ENCODE data around the gene NUDT22. TPM values are rescaled to one million over a fixed set of nuclear protein-coding genes. Genes with fewer than 3 reads are reported as not detected.

The NUDT22 gene
- total and polyA plus RNA-seq, 2 experiments from 2014 or later, result 33.9 to 67.0 TPM

DNA sequence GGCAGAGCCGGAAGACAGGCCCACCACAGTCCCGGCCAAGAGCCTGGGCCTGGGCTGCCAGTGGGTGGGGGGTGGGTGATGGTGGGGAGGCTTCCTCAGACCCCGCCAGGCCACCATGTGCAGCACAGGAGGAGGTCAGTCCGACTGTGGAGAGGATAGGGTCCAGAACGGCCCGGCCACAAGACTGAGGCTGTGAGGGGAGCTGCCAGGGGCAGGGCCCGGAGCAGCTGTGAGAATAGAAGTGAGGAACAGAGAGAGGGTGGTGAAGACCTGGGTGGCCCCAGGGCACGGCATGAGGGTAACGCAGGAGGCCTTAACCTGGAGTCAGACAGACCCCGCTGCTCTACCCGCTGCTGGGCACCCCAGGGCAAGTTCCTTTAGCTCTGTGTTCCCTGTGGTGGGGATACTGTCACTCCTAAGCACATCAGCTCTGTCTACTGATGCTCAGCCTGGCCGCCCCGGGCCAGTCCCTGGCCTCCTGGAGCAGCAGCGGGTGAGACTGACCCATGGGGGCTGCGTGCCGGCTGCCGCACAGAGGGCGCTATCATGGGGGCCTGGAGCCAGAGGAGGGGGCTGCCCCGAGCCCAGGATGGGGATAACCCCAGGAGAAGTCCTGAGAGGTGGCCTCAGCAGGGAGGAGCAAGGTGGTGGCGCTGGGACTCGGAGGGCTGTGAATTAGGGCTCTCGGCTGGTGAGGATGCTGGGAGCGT is 17.8 kb upstream of the NUDT22 start:
- peaks cover 18% of the 10 kb centered on the region for H3K27me3 Mint-ChIP-seq (ENCODE audit: insufficient read depth, low read depth, poor library complexity)
- Histone ChIP-seq H3K4me3 (no peak overlapping the region), H2AFZ (no peak overlapping the region), H3K4me2 (no peak overlapping the region), H3F3A (replicated peaks; ENCODE audit: low read depth) (peaks cover 23% of the 10 kb centered on the region), H3K36me3 (ENCODE audit: insufficient read depth) (peaks cover 14% of the 10 kb centered on the region), H4K20me1 (replicated peaks; ENCODE audit: insufficient read depth) (peaks cover 7% of the 10 kb centered on the region), H3K9me2 (ENCODE audit: insufficient read depth) (no peaks in the 10 kb centered on the region), H3K4me1 (ENCODE audit: insufficient read depth) (no peaks in the 10 kb centered on the region; the same call in 1 of the 2 replicates), H3K79me2 (replicated peaks; ENCODE audit: insufficient read depth) (no peaks in the 10 kb centered on the region), H3K27ac (ENCODE audit: low read depth) (no peak overlapping the region), H3K27me3 (ENCODE audit: insufficient read depth) (no peaks in the 10 kb centered on the region)
- ATAC-seq (no peak), DNase-seq (ENCODE audit: low spot score) (no peak)
- peaks cover 16% of the 10 kb centered on the region for H3K4me1 Mint-ChIP-seq
- no peaks in the 10 kb centered on the region for H3K9me3 Mint-ChIP-seq
- H3K4me3 Mint-ChIP-seq, result no peak overlapping the region; the same call in 2 of the 3 replicates
- no peak overlapping the region for H3K27ac Mint-ChIP-seq
- H3K36me3 Mint-ChIP-seq (ENCODE audit: low read depth), result peaks cover 37% of the 10 kb centered on the region
- TF ChIP-seq POLR2AphosphoS5 (IDR thresholded peaks at IDR 0.05; ENCODE audit: low read depth) (no peak), EZH2phosphoT487 (IDR thresholded peaks at IDR 0.05; ENCODE audit: unreplicated experiment) (no peak), ZNF114 (CRISPR knock-in tag; IDR thresholded peaks at IDR 0.05) (no peak)
- TF ChIP-seq, protein P1, sequence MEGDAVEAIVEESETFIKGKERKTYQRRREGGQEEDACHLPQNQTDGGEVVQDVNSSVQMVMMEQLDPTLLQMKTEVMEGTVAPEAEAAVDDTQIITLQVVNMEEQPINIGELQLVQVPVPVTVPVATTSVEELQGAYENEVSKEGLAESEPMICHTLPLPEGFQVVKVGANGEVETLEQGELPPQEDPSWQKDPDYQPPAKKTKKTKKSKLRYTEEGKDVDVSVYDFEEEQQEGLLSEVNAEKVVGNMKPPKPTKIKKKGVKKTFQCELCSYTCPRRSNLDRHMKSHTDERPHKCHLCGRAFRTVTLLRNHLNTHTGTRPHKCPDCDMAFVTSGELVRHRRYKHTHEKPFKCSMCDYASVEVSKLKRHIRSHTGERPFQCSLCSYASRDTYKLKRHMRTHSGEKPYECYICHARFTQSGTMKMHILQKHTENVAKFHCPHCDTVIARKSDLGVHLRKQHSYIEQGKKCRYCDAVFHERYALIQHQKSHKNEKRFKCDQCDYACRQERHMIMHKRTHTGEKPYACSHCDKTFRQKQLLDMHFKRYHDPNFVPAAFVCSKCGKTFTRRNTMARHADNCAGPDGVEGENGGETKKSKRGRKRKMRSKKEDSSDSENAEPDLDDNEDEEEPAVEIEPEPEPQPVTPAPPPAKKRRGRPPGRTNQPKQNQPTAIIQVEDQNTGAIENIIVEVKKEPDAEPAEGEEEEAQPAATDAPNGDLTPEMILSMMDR (conservative IDR thresholded peaks at IDR 0.05; ENCODE audit: low read depth in 2 of 2), result 0 out of 4 replicates have a peak, but pooled peaks of 1 of the 2 experiments have one; percentile 4

- H3K9me3 Mint-ChIP-seq, result no peaks in the 10 kb centered on the region
- H3K27ac ChIP-seq (ENCODE audit: low read depth), result 0 out of 2 replicates have a peak overlapping the region, but pooled peaks have one; percentile 26
- H3K27me3 ChIP-seq (ENCODE audit: insufficient read depth), result no peaks in the 10 kb centered on the region
- peaks cover 33% of the 10 kb centered on the region for H3K36me3 Mint-ChIP-seq (ENCODE audit: low read depth)
- peaks cover 16% of the 10 kb centered on the region for H3F3A ChIP-seq (replicated peaks; ENCODE audit: low read depth)
- no peak overlapping the region for H3K4me2 ChIP-seq
- no peak for DNase-seq (ENCODE audit: low spot score)
- no peaks in the 10 kb centered on the region; the same call in 1 of the 2 replicates for H3K4me1 ChIP-seq (ENCODE audit: insufficient read depth)
- H3K36me3 ChIP-seq (ENCODE audit: insufficient read depth), result peaks cover 7% of the 10 kb centered on the region
- ATAC-seq, result no peak
- no peaks in the 10 kb centered on the region for H3K79me2 ChIP-seq (replicated peaks; ENCODE audit: insufficient read depth)
- H4K20me1 ChIP-seq (replicated peaks; ENCODE audit: insufficient read depth), result peaks cover 7% of the 10 kb centered on the region
- no peak overlapping the region for H3K27ac Mint-ChIP-seq
- H2AFZ ChIP-seq, result no peak overlapping the region
- peaks cover 14% of the 10 kb centered on the region for H3K27me3 Mint-ChIP-seq (ENCODE audit: insufficient read depth, low read depth, poor library complexity)
- no peaks in the 10 kb centered on the region for H3K9me2 ChIP-seq (ENCODE audit: insufficient read depth)
- peaks cover 11% of the 10 kb centered on the region for H3K4me1 Mint-ChIP-seq
- H3K4me3 Mint-ChIP-seq, result no peak overlapping the region; the same call in 2 of the 3 replicates
- no peak overlapping the region for H3K4me3 ChIP-seq
- TF ChIP-seq EZH2phosphoT487 (IDR thresholded peaks at IDR 0.05; ENCODE audit: unreplicated experiment) (no peak), NANOG (IDR thresholded peaks at IDR 0.05; ENCODE audit: borderline replicate concordance) (no peak), EZH2 (IDR thresholded peaks at IDR 0.05; ENCODE audit: low read depth, unreplicated experiment) (no peak), CREB1 (CRISPR knock-in tag; IDR thresholded peaks at IDR 0.05; ENCODE audit: low read depth) (no peak), ZNF114 (CRISPR knock-in tag; IDR thresholded peaks at IDR 0.05) (no peak), ZNF331 (CRISPR knock-in tag; IDR thresholded peaks at IDR 0.05; ENCODE audit: low read depth) (no peak), STAT1 (IDR thresholded peaks at IDR 0.05; ENCODE audit: unreplicated experiment) (no peak)
- TF ChIP-seq, protein P2, sequence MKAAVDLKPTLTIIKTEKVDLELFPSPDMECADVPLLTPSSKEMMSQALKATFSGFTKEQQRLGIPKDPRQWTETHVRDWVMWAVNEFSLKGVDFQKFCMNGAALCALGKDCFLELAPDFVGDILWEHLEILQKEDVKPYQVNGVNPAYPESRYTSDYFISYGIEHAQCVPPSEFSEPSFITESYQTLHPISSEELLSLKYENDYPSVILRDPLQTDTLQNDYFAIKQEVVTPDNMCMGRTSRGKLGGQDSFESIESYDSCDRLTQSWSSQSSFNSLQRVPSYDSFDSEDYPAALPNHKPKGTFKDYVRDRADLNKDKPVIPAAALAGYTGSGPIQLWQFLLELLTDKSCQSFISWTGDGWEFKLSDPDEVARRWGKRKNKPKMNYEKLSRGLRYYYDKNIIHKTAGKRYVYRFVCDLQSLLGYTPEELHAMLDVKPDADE (IDR thresholded peaks at IDR 0.05), result no peak
- TF ChIP-seq, protein P1 (conservative IDR thresholded peaks at IDR 0.05; ENCODE audit: low read depth in 2 of 2), result no peak
Observed at GRCh38 chr11:64208796-64209562, 17.1 kb upstream of the NUDT22 start.

Data from GM23338 (cell line).